Stimulated activated CD4-positive, alpha-beta T cell treated with anti-CD3 and anti-CD28 coated beads, Interleukin-4, amount 100 ng/mL, for 4 hours (primary cell): Measurements from ENCODE around the gene RILPL2.
A peak's percentile ranks its signal among the peaks of the same experiment; 100 is the strongest.
"Not testable (repeated sequence)": the region's sequence is repeated elsewhere in the genome, so short reads cannot be mapped to it uniquely, and the experiment has no call there.

ENCODE experiments used
- DNase-seq, 2 experiments: peaks; one replicate each; pipeline ENCODE4 v3.0.0-alpha.2; 2020

RILPL2 gene

GRCh38 chr12:123449249-123449733 is 12.8 kb upstream of the RILPL2 start:
- DNase-seq: no peak

- no peak for DNase-seq
Measured at GRCh38 chr12:123446333-123446713, 9.8 kb upstream of the RILPL2 start.

GRCh38 chr12:123445388-123446332 is 9.2 kb upstream of the RILPL2 start:
- no peak for DNase-seq

- no peak for DNase-seq
Measured at GRCh38 chr12:123444092-123445026, 7.9 kb upstream of the RILPL2 start.

GRCh38 chr12:123442774-123443173 is 6.3 kb upstream of the RILPL2 start:
- DNase-seq: no peak

GRCh38 chr12:123441523-123442164 is 5.2 kb upstream of the RILPL2 start:
- no peak for DNase-seq

- DNase-seq: no peak
Measured at GRCh38 chr12:123435636-123436016, 858 bp downstream of the RILPL2 start.

- DNase-seq: no peak
Measured at GRCh38 chr12:123433615-123434014, 2.9 kb downstream of the RILPL2 start.

- peak in 1 of 2 experiments; percentile 26 for DNase-seq
Measured at GRCh38 chr12:123431951-123432817, 4.3 kb downstream of the RILPL2 start.

GRCh38 chr12:123429101-123429500 is 7.4 kb downstream of the RILPL2 start:
- DNase-seq: not testable (repeated sequence)

GRCh38 chr12:123428591-123428990 is 7.9 kb downstream of the RILPL2 start:
- no peak for DNase-seq

- peak in 1 of 2 experiments; percentile 8 for DNase-seq
Measured at GRCh38 chr12:123427036-123427769, 9.3 kb downstream of the RILPL2 start.

- DNase-seq: no peak
Measured at GRCh38 chr12:123421314-123421713, 15.2 kb downstream of the RILPL2 start.

- no peak for DNase-seq
Measured at GRCh38 chr12:123410041-123410412, 26.5 kb downstream of the RILPL2 start.

GRCh38 chr12:123409284-123410040 is 27.0 kb downstream of the RILPL2 start:
- DNase-seq: not testable (repeated sequence)

GRCh38 chr12:123408619-123409018 is 27.9 kb downstream of the RILPL2 start:
- DNase-seq: not testable (repeated sequence)

- not testable (repeated sequence) for DNase-seq
Measured at GRCh38 chr12:123407934-123408333, 28.6 kb downstream of the RILPL2 start.

- not testable (repeated sequence) for DNase-seq
Measured at GRCh38 chr12:123407269-123407668, 29.2 kb downstream of the RILPL2 start.

GRCh38 chr12:123404581-123404980 is 31.9 kb downstream of the RILPL2 start:
- DNase-seq: no peak
